SKM-1 (cell line): ENCODE results near the gene PAX2.
A peak's percentile ranks its signal among the peaks of the same experiment; 100 is the strongest.

Source experiments
- DNase-seq: peaks from one replicate; lab custom pipeline; 2025; ENCODE audit not compliant: unreplicated experiment; lab: John Stamatoyannopoulos, UW

PAX2 gene

GRCh38 chr10:100835810-100836209 lies 90.4 kb downstream of the PAX2 start:
- no peak for DNase-seq

- no peak for DNase-seq
These were observed 91.5 kb downstream of the PAX2 start for GRCh38 chr10:100836891-100837290.

DNA sequence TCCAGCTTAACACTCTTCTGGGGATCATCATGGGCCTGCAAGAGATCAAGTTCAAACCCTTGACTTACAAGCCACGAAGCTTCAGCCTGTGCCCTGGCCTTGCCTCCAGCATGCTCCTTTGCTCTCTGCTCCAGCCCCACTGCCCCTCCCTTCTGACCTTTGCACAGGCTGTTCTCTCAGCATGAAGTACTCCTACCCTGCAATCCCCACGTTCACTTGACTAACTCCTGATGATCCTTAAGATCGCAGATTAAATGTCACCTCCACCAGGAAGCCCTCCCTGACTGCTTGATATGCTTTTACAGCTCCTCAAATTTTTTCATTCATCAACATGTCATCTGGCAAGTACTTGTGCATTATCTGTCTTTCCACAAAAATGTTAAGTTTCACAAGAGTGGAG lies 91.9 kb downstream of the PAX2 start:
- DNase-seq = no peak

DNA sequence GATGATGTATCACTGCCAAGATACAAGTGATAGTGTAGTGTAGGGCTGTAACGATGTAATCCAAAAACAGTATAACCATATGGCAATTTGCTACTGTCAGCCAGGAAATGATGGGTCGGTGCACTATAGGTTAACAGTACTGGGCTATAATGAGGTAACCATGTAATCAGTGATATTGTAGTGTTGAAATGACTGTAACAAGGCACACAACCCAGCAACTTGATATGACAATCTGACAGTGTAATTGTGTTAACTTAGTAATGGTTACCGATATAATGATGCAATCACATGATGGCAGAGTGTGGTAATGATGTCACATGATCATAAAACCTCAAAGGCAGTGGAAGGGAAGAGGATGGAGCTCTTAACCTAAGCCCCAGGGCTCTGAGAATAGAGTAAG lies 93.6 kb downstream of the PAX2 start:
- no peak for DNase-seq

DNA sequence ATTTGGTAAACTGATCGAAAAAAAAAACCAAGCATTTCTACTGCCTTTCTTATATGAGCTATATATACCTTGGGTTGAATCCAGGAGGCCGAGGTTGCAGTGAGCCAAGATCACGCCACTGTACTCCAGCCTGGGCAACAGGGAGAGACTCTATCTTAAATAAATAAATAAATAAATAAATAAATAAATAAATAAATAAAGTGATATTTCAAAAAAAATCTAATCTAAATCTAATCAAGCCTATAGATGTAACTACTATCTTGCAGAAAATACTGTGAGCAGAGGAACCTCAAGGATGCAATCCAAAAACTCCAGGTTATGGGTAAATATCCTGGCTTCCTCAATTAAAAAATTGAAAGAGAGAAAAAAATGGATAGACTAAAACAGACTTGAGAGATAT lies 96.1 kb downstream of the PAX2 start:
- no peak for DNase-seq

- no peak for DNase-seq
These were observed 102.1 kb downstream of the PAX2 start for GRCh38 chr10:100847440-100847839.

- DNase-seq = no peak
These were observed 103.4 kb downstream of the PAX2 start for GRCh38 chr10:100848770-100849169.

DNA sequence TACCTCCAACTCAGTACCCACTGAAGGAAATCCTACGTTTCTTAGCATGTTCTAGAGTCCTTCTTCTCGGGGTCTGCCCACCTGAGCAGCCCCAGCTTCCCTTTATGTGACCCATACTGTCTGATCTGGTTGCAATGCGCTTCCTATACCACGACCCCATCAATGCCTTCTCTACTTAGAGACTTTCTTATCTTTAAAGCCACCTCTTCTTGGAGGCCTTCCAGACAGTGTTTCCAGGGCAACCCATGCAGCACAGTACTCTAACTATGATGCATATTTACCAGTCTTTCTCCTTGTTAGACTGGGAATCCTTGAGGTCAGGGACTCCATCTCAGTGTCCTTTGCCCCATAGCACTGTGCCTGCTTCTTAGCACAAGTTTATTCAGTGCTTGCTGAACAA lies 112.9 kb downstream of the PAX2 start:
- DNase-seq = no peak

DNA sequence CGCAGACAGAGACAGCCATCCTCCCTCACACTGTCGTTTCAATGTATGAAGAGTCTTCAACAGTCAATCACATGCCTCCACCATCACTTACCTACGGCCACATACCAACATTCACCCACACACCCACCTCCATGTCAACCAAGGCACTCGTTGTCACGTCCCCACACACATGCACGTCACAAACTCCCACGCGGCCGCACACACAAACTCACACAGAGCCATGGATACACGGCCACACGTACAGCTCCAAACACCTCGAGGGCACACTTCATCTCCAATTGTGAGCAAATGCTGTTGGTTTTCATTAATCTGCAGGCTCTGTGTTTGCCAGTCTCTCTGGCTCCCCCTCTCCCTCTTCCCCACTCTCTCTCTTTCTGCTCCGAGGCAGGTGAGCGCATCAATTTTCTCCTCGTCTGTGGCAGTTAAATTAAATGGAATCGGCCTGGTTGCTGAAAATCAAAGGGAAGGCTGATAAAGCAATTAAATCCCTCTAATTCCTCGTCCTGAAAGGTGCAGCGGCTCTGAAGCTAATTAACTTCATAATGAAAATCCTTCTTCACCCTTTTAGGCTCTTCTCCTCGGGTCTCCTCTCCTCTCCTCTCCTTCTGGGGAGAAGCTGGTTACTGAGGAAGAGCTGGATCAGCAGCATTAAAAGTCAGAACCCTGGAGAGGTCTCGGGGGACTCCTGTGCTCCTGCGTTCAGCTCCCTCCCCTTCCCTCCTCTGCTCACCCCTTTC lies 113.5 kb downstream of the PAX2 start:
- DNase-seq = no peak

- no peak for DNase-seq
These were observed 114.0 kb downstream of the PAX2 start for GRCh38 chr10:100859484-100859763.

GRCh38 chr10:100863433-100863832 lies 118.1 kb downstream of the PAX2 start:
- DNase-seq = no peak

- no peak for DNase-seq
These were observed 118.9 kb downstream of the PAX2 start for GRCh38 chr10:100864036-100864885.

GRCh38 chr10:100864978-100865377 lies 119.6 kb downstream of the PAX2 start:
- no peak for DNase-seq

- no peak for DNase-seq
These were observed 120.6 kb downstream of the PAX2 start for GRCh38 chr10:100866010-100866409.

DNA sequence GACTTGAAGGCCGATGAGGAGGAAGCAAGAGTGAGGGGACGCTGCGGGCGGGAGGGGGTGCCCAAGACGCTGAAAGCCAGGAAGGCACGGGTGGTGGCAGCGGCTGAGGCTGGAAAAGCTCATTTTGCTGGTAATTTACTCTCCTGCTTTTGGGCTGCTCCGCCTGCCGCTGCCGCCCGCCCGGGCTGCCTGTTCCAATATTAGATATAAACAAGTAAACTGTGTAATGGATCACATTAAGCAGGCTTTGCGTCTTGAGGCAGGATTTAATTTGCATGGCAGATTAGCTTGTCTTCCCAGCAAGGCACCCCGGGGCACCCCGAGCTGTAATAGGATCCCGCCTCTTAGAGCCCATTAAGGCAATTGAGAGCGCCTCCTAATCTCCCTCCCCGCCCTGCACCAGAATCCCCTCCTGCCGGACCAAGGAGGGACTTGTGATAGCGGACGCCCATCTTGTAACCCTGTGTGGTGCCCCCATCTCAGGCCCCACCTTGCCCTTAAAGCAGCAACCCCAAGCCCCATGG lies 121.3 kb downstream of the PAX2 start:
- DNase-seq = no peak

DNA sequence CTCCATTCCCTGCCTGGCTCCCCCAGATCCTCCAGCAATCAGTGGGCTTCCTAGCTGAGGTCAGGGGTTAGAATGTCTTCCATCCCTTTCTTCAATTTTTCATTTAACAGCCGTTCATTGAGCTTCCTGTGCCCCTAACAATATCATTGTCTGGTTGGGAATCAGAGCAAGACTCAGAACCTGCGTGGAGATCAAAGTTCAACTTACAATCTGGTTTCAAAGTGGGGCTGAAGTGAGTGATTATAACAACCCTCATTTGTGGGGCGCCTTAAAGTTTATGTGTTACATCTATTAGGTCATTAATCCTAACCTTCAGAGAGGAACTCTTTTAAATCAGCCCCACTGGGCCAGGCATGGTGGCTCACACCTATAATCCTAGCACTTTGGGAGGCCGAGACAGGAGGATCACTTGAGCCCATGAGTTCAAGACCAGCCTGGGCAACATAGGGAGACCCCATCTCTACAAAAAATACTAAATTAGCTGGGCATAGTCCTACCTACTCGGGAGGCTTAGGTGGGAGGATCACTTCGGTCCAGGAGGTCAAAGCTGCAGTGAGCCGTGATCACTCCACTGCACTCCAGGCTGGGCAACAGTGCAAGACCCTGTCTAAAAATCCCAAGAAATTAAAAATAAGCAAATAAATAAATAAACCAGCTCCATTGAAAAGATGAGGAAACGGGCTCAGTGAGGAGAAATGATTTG lies 122.0 kb downstream of the PAX2 start:
- no peak for DNase-seq

- no peak for DNase-seq
These were observed 123.0 kb downstream of the PAX2 start for GRCh38 chr10:100868382-100868781.

GRCh38 chr10:100869399-100869798 lies 124.0 kb downstream of the PAX2 start:
- DNase-seq = no peak

- DNase-seq = peak; percentile 3
These were observed 126.8 kb downstream of the PAX2 start for GRCh38 chr10:100872034-100872791.

DNA sequence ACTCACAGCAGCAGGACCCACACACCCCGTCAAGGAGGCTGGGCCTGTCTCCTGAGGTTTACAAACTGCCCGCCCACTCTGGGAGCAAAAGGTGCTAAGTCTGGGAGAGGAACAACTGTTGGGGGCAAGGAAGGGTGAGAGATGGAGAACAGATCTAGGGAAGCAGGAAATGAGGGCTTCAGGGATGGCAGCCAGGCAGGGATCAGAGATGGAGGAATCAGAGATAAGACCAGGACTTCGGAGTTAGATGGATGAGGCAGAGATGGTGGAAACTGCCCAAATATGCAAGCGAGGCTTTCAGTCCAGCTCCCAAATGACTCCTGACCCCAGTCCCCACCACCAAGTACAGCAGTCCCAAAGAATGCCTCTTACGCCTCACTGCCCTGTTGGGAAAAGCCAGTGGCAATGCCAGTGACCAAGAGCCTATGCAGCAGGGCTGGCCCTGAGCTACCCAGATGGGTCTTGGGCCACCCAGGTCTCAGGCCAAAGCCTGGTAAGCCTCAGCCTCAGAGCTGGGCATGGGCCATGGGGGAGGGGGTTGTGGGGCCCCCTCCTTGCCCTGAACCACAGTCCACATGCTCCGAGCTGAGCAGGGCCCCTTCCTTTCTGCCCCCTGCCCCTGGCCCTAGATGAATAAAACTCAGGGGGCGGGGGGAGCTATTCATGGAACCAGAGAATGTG lies 127.9 kb downstream of the PAX2 start:
- no peak for DNase-seq
